Natural killer cell treated with Interleukin-12 subunit alpha and Interleukin-12 subunit beta and Interleukin-15 and Interleukin-18, amount 100 ng/mL, for 72 hours (primary cell): ENCODE results near the gene TBXAS1. TPM values are rescaled to one million over a fixed set of nuclear protein-coding genes. Genes with fewer than 3 reads are reported as not detected.
A peak's percentile ranks its signal among the peaks of the same experiment; 100 is the strongest.

Experiments
- ATAC-seq, 2 donors: fragments of 150-1000 bp; cut with Tn5 transposase in 1 of 2; sonication (Bioruptor Pico), chemical (Tn5 transposase) in 1 of 2; 2 replicates each; pipeline ENCODE4 v1.10.0; 2021
- DNase-seq: peaks from one replicate; pipeline ENCODE4 v3.0.0; 2022; ENCODE audit warnings: low spot score
- H3K27ac Mint-ChIP-seq, 2 donors: 1 replicate in 1 of 2; 2 replicates in 1 of 2; pipeline ENCODE4 v1.8.0; 2022; ENCODE audit warnings: mixed read lengths in 2 of 2, mild to moderate bottlenecking in 1 of 2, moderate library complexity in 1 of 2
- H3K27me3 Mint-ChIP-seq, 2 donors: 1 replicate in 1 of 2; 2 replicates in 1 of 2; pipeline ENCODE4 v1.8.0; 2022; ENCODE audit warnings: mixed read lengths in 2 of 2
- H3K36me3 Mint-ChIP-seq: one replicate; pipeline ENCODE4 v1.8.0; 2022; ENCODE audit warnings: mixed read lengths
- H3K4me1 Mint-ChIP-seq, 2 donors: 1 replicate in 1 of 2; 2 replicates in 1 of 2; pipeline ENCODE4 v1.8.0; 2022; ENCODE audit warnings: low read depth in 2 of 2, mixed read lengths in 2 of 2, mild to moderate bottlenecking in 1 of 2
- H3K4me3 Mint-ChIP-seq: one replicate; pipeline ENCODE4 v1.8.0; 2022; ENCODE audit warnings: mixed read lengths
- H3K9me3 Mint-ChIP-seq: 2 replicates; pipeline ENCODE4 v1.8.0; 2022; ENCODE audit warnings: mixed read lengths
- total RNA-seq, 2 donors: library from RNA; stranded (reverse); gene quantifications; one replicate each; pipeline ENCODE4 v1.2.3, GENCODE V29; 2022

Gene TBXAS1
- total RNA-seq, 2 donors from 2014 or later = 104 to 130 TPM

DNA sequence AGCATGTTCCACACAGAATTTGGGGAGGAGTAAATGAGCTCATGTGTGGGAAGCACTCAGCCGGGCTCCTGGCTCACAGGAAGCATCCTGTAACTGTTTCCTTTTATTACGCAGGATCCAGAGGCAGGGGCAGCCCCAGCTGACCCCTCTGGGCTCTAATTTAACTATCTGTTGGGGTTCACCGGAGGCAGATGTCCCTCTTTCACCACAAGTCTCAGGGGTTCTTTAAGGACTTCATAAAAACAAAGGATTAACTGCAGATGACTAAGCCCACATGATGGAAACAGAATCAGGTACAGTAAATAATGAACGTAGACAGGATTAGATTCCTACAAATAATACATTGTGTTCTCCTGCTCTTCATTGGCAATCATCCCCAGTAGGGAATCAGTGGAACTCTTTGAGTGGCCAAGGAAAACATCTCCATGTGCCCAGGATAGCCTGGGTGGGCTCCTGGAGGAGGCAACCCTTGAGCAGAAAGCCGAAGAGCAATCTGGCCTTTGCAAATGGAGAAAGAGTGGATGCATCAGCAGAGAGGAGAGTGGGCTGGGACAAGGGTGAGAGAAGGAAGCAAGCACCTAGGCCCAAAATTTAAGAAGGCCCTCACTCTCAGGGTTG is 24.6 kb downstream of the TBXAS1 start:
- Mint-ChIP-seq H3K9me3 (no peaks in the 10 kb centered on the region), H3K36me3 (peaks cover 26% of the 10 kb centered on the region), H3K27ac (peak overlapping the region; percentile 89 to 92), H3K27me3 (no peaks in the 10 kb centered on the region), H3K4me3 (peak overlapping the region; percentile 70), H3K4me1 (peaks cover 65 to 73% of the 10 kb centered on the region in 2 donors)
- DNase-seq = no peak
- no peak for ATAC-seq

DNA sequence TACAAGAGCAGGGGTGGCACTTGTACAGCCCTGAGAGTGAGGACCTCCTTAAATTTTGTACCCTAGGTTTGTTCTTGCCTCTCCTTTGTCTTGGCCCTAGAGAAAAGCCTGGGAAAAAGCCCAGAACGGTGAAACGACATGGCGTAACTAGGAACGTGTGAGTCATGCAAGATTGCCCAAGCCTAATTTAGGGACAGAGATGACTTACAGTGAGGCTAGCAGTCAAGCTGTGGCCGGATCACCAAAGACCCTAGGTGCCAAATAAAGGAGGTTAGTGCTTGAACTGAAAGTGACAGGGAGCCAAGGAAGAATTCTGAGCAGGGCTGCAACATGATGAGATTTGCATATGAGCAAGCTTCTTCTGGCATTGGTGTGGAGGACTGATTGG is 25.1 kb downstream of the TBXAS1 start:
- peak; percentile 48 to 83 for ATAC-seq
- Mint-ChIP-seq H3K9me3 (no peaks in the 10 kb centered on the region), H3K4me3 (peak overlapping the region; percentile 70), H3K27me3 (no peaks in the 10 kb centered on the region), H3K4me1 (peaks cover 64 to 73% of the 10 kb centered on the region in 2 donors), H3K36me3 (peaks cover 24% of the 10 kb centered on the region), H3K27ac (peak overlapping the region; percentile 89 to 92)
- peak; percentile 79 for DNase-seq

DNA sequence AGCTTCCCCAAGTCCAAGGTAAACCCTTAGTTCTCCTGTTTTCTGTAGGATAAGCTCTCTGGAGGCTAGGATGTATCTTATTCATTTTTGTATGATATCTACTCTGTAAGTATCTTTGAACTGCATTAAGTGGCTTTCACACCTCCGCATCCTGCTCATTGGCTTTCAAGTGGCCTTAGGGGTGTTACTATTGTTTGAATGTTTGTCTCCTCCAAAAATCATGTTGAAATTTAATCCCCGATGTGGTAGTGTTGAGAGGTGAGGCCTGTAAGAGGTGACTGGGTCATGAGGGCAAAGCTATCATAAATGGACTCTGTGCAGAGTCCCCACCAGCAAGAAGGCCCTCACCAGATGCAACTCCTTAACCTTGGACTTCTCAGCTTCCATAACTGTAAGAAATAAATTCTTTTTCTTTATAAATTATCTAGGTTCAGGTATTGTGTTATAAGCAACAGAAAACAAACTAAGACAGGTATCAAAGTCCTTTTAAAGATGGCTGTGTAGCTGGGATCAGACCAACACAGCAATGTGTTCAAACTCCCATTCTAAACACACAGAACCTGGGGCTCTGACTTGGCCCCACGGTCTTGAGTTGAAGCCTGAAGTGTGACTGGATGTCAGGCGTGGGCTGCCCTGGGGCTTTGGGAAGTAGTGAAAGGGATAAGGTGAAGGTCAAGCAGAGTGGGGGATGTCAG is 25.9 kb downstream of the TBXAS1 start:
- H3K9me3 Mint-ChIP-seq = no peaks in the 10 kb centered on the region
- peaks cover 58 to 68% of the 10 kb centered on the region in 2 donors for H3K4me1 Mint-ChIP-seq
- H3K36me3 Mint-ChIP-seq = peaks cover 19% of the 10 kb centered on the region
- DNase-seq (peak; percentile 62), ATAC-seq (peak; percentile 68 to 78)
- peak overlapping the region; percentile 70 for H3K4me3 Mint-ChIP-seq
- H3K27ac Mint-ChIP-seq = peak overlapping the region; percentile 89 to 92
- H3K27me3 Mint-ChIP-seq = no peaks in the 10 kb centered on the region

DNA sequence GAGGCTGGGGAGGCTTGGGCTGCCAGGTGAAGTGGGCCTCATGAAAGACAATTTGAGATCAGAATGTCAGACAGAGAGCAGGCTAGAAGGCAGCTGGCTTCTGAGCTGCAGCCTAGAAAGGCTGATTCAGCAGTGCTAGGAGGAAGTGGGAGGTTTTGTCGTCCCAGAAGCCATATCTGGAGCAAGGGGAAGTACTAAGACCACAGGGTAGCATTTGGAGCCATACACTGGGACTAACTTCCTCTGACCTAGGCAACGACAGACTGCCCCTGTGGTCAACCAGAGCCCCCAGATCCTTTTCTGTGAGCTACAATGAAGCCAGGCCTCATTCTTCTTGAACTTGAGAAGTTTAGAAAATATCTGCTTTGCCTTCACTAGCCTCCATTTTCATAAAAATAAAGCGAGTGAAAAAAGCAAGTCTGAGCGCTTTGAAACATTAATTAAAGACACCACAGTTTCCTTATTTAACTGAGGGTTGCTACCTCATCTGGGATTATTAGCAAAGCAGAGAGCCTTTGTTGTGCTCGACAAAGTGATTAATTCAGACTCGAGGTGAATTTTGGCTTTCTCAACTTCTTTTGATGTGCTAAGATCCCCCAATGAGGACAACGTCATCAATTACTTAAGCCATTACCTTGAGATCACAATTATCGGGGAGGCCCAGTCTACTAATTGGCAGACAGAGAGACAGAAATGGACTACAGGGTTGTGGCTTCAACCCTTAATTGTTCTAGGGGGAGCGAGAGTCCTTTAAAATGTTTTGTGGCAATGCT is 26.6 kb downstream of the TBXAS1 start:
- H3K36me3 Mint-ChIP-seq = peaks cover 15% of the 10 kb centered on the region
- peak overlapping the region; percentile 89 to 92 for H3K27ac Mint-ChIP-seq
- ATAC-seq (peak; percentile 82 to 87), DNase-seq (peak; percentile 80)
- H3K4me3 Mint-ChIP-seq = peak overlapping the region; percentile 70
- no peaks in the 10 kb centered on the region for H3K27me3 Mint-ChIP-seq
- H3K9me3 Mint-ChIP-seq = no peaks in the 10 kb centered on the region
- peaks cover 61 to 67% of the 10 kb centered on the region in 2 donors for H3K4me1 Mint-ChIP-seq

DNA sequence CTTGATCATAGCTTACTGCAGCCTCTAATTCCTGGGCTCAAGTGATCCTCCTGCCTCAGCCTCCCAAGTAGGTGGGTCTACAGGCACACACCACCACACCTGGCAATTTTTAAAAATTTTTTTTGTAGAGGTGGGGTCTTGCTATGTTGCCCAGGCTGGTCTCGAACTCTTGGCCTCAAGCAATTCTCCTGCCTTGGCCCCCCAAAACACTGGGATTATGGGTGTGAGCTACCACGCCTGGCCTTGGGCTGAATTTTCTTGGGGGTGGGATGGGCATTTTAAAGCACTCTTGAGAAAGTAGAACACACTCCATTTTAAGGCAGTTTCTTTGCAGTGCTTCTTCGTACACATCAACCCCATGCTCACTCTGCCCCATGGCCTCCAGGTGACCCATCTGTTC is 28.7 kb downstream of the TBXAS1 start:
- DNase-seq (no peak), ATAC-seq (no peak)
- Mint-ChIP-seq H3K27me3 (no peaks in the 10 kb centered on the region), H3K36me3 (peaks cover 22% of the 10 kb centered on the region), H3K9me3 (peaks cover 5% of the 10 kb centered on the region), H3K4me3 (peak overlapping the region; percentile 9), H3K4me1 (peaks cover 62 to 68% of the 10 kb centered on the region in 2 donors), H3K27ac (peak overlapping the region; percentile 89 to 92)

DNA sequence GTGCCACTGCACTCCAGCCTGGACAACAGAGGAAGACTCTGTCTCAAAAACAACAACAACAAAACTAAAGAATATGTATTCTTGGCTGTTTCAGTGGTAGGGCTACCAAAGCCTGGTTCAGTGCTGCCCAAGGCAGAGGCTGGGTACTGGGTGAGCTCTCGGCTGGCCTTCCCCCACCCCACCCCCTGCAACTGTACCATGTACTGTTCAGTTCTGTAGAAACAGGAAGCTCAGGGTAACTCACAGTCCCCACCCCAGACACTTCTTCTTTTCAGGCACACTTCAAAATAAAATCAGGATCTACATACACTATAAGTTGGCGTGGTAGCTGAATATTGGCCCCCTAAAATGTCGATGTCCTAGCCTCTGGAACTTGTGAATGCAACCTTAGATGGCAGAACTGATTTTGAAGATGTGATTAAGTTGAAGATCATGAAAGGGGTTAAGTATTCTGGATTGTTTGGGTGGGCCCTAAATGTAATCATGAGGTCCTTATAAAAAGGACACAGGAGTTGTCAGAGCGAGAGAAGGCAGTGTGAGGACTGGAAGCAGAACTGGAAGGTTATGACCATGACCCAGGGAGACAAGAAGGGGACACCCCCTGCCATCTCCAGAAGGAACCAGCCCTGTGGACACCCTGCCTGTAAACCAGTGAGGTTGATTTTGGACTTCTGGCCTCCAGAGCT is 31.2 kb downstream of the TBXAS1 start:
- peaks cover 32% of the 10 kb centered on the region for H3K36me3 Mint-ChIP-seq
- no peaks in the 10 kb centered on the region for H3K27me3 Mint-ChIP-seq
- DNase-seq (no peak), ATAC-seq (peak; percentile 69 to 75)
- peak overlapping the region; percentile 64 for H3K4me3 Mint-ChIP-seq
- H3K9me3 Mint-ChIP-seq = peaks cover 13% of the 10 kb centered on the region
- H3K4me1 Mint-ChIP-seq = peaks cover 48 to 55% of the 10 kb centered on the region in 2 donors
- H3K27ac Mint-ChIP-seq = peak overlapping the region; percentile 66 to 92

DNA sequence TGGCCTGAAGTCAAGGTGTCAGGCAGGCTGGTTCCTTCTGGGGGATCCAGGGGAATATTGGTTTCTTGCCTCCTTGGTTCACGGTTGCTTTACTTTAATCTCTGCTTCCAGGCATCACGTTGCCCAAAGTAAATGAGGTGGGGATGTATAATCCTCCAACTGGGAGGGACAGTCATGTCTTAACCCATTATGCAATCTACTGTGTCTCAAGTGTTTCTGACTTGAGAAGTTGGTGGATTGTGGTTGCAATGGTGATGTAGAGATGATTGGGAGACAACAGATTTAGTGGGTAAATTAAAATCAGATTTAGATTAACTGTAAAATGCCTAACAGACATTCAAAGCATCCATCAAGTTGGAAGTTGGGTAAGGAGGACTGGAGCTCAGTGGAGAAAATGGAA is 32.7 kb downstream of the TBXAS1 start:
- Mint-ChIP-seq H3K9me3 (peaks cover 14% of the 10 kb centered on the region), H3K4me1 (peaks cover 37 to 53% of the 10 kb centered on the region in 2 donors), H3K4me3 (peak overlapping the region; percentile 86), H3K36me3 (peaks cover 26% of the 10 kb centered on the region), H3K27me3 (no peaks in the 10 kb centered on the region), H3K27ac (peak overlapping the region; percentile 71 to 92)
- peak; percentile 69 for DNase-seq
- peak; percentile 84 to 90 for ATAC-seq

DNA sequence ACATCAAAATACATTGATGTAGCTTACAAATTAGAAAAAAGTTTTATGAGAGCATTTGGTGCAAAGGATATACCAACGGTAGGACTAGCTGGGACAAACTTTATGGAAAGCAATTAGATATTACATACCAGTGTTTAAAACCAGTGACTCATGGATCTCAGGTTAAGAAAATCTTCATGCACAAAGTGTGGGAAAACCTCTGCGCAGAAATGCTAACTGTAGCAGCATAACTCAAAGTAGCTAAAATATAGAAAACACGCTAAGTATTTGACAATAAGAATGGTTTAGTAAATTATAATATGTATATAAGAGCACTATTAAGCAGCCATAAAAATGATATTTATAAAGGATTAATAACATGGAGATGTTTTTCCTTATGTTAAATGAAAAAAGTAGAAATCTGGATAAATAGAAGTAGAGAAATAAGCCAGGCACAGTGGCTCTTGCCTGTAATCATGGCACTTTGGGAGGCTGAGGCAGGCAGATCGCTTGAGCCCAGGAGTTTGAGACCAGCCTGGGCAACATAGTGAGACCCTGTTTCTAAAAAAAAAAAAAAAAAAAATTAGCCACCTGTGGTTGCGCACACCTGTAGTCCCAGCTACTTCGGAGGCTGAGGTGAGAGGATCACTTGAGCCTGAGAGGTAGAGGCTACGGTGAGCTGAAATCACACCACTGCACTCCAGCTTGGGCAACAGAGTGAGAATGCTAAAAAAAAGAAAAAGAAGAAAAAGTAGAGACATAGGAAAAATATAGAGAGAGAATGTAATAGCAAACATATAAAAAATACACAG is 37.2 kb downstream of the TBXAS1 start:
- ATAC-seq = no peak
- H3K9me3 Mint-ChIP-seq = peaks cover 14% of the 10 kb centered on the region
- H3K27me3 Mint-ChIP-seq = no peaks in the 10 kb centered on the region
- H3K36me3 Mint-ChIP-seq = peaks cover 26% of the 10 kb centered on the region
- H3K27ac Mint-ChIP-seq = peak overlapping the region; percentile 12 to 91
- H3K4me3 Mint-ChIP-seq = no peak overlapping the region
- DNase-seq = no peak
- H3K4me1 Mint-ChIP-seq = peaks cover 46 to 53% of the 10 kb centered on the region in 2 donors

DNA sequence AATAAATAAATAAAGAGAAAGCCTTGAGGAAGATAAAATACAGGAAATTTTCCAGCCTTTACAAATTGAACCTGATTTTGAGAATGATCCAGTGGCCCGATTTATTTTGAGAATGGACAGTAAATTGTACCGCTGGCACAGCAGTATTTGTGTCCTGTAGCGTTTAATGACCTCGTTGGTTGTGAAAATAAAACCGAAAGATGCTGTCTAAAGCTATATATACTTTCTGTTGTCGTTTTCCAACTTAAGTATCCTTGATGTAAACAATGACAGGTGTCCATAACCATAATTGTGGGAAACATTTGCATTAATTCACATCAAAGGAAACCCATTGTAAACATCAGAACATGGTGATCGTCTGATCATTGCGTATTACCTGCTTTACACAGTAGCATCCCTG is 38.8 kb downstream of the TBXAS1 start:
- Mint-ChIP-seq H3K27ac (no peak overlapping the region), H3K4me1 (peaks cover 43 to 49% of the 10 kb centered on the region in 2 donors), H3K9me3 (peaks cover 9% of the 10 kb centered on the region), H3K4me3 (no peak overlapping the region), H3K27me3 (no peaks in the 10 kb centered on the region), H3K36me3 (peaks cover 22% of the 10 kb centered on the region)
- ATAC-seq (no peak), DNase-seq (no peak)

DNA sequence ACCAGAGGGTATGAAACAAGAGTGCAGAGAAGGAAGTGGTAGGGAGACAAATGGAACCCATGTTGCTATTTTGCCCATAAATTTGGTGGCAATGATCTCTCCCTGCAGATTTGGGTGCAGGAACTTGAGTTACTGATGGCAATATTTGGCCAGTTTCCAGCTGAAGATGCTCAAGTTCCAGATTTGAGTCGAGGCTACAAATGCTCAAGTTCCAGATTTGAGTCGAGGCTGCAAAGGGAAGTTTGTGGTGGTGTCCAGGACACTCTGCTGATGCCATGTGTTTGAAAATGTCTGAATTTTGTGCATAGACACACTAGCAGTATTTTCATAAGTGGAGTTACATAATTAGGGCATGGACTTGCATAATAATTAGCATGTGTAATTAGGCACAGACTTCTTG is 40.8 kb downstream of the TBXAS1 start:
- H3K4me3 Mint-ChIP-seq = peak overlapping the region; percentile 55
- ATAC-seq = peak; percentile 41 to 55

DNA sequence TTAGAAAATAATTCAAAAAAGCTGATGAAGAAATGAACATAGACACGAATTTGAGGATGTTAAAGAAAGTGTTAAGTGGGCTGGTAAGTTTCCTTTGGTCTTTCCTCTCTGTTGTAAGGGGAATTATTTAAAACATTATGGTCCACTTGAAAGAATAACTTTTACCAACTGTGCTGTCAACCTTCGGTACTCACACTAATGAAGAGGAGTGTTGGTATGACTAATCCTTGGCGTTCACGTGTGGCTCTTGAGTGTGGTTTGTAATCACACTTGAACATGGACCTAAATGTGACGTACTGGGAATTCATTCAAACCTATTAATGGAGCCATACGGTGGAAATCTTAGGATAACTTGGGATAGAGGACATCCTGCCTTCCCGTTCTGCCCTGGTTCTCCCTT is 41.3 kb downstream of the TBXAS1 start:
- peaks cover 55 to 57% of the 10 kb centered on the region in 2 donors for H3K4me1 Mint-ChIP-seq
- H3K4me3 Mint-ChIP-seq = peak overlapping the region; percentile 55
- no peaks in the 10 kb centered on the region for H3K27me3 Mint-ChIP-seq

More for the DNA sequence above, 40.8 kb downstream of the TBXAS1 start:
- Mint-ChIP-seq H3K27ac (peak overlapping the region; percentile 95 to 99), H3K36me3 (peaks cover 14% of the 10 kb centered on the region), H3K9me3 (peaks cover 7% of the 10 kb centered on the region), H3K27me3 (no peaks in the 10 kb centered on the region), H3K4me1 (peaks cover 56 to 59% of the 10 kb centered on the region in 2 donors)
- DNase-seq = no peak

DNA sequence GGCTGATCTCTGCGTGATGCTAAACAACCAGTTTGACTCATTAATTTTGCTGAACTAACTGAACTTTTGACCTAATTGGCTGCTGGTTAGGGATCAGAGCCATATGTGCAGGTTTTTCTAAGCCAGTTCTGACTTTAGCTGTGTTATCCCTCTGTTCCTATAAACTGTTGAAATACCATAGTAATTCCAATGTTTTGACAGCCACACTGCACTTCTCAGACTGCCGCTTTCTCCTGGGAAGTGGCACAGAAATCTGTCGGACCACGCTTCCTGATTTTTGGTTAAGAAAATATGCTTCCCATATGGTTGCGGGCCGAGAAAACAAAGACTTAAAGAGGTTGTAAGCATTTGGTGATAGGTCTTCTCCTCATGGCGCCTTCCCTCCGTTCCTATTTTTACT is 42.3 kb downstream of the TBXAS1 start:
- H3K9me3 Mint-ChIP-seq = peaks cover 3% of the 10 kb centered on the region
- H3K27ac Mint-ChIP-seq = peak overlapping the region; percentile 95 to 99
- H3K4me3 Mint-ChIP-seq = peak overlapping the region; percentile 24
- H3K27me3 Mint-ChIP-seq = no peaks in the 10 kb centered on the region
- peaks cover 12% of the 10 kb centered on the region for H3K36me3 Mint-ChIP-seq
- no peak for DNase-seq
- no peak for ATAC-seq
- peaks cover 63 to 64% of the 10 kb centered on the region in 2 donors for H3K4me1 Mint-ChIP-seq

More for the DNA sequence above, 41.3 kb downstream of the TBXAS1 start:
- peak; percentile 73 to 79 for ATAC-seq
- Mint-ChIP-seq H3K27ac (peak overlapping the region; percentile 95 to 99), H3K9me3 (peaks cover 3% of the 10 kb centered on the region), H3K36me3 (peaks cover 9% of the 10 kb centered on the region)
- peak; percentile 76 for DNase-seq

DNA sequence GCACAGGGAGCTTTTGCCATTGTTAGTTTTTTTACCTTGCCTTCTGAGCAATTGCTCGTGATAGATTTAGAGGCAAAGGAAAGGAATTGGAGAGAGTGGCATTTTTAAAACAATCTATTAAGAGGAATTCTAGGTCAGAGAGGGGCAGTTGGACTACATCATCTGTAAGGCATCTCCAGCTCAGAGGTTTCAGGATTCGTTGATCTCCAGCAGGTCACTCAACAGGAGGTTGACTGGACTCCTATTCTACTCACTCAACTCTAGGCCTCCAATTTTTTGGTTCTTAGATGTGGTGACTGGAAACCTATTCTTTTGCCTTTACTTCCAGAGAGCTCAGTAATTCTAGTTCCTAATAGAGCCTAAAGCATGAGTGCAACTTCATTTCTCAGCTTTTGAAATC is 42.8 kb downstream of the TBXAS1 start:
- H3K4me3 Mint-ChIP-seq = peak overlapping the region; percentile 24
- H3K4me1 Mint-ChIP-seq = peaks cover 64 to 69% of the 10 kb centered on the region in 2 donors
- H3K27ac Mint-ChIP-seq = peak overlapping the region; percentile 95 to 99
- peaks cover 3% of the 10 kb centered on the region for H3K9me3 Mint-ChIP-seq
- DNase-seq (no peak), ATAC-seq (no peak)
- peaks cover 17% of the 10 kb centered on the region for H3K36me3 Mint-ChIP-seq
- no peaks in the 10 kb centered on the region for H3K27me3 Mint-ChIP-seq
